ENCODE results near the gene PCSK5.

The PCSK5 gene

DNA sequence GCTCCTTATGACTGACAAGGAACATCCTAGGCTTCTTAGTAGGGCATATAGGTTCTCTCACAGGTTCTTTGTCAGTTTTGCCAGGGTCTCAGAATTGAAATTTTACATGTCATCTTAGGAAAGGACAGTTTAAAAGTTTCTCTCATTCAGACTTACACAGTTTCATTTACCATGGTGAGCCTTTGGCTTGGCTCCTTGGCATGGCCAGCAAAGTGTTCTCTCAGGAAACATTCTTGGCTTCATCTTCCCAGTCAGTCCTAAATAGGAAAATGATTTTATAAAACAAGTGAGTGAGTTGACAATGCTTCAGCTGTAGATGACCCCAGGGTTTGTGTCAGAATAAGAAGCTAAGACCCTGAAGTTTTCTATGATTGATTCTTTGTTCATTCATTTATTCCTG, 191.6 kb downstream of the PCSK5 start:
- no peak for DNase-seq (ENCODE audit: extremely low read depth, insufficient read length)
- TF ChIP-seq, protein P1, sequence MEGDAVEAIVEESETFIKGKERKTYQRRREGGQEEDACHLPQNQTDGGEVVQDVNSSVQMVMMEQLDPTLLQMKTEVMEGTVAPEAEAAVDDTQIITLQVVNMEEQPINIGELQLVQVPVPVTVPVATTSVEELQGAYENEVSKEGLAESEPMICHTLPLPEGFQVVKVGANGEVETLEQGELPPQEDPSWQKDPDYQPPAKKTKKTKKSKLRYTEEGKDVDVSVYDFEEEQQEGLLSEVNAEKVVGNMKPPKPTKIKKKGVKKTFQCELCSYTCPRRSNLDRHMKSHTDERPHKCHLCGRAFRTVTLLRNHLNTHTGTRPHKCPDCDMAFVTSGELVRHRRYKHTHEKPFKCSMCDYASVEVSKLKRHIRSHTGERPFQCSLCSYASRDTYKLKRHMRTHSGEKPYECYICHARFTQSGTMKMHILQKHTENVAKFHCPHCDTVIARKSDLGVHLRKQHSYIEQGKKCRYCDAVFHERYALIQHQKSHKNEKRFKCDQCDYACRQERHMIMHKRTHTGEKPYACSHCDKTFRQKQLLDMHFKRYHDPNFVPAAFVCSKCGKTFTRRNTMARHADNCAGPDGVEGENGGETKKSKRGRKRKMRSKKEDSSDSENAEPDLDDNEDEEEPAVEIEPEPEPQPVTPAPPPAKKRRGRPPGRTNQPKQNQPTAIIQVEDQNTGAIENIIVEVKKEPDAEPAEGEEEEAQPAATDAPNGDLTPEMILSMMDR (IDR thresholded peaks at IDR 0.05; ENCODE audit: insufficient read depth, low read length, poor library complexity, severe bottlenecking), result no peak
- H3K27me3 ChIP-seq (replicated peaks; ENCODE audit: control insufficient read depth, insufficient read depth, low read length), result no peaks in the 10 kb centered on the region
- no peak overlapping the region for H3K4me3 ChIP-seq (replicated peaks; ENCODE audit: low read depth, low read length)
- no peaks in the 10 kb centered on the region for H3K36me3 ChIP-seq (ENCODE audit: control insufficient read depth, insufficient read depth, low read length)

DNA sequence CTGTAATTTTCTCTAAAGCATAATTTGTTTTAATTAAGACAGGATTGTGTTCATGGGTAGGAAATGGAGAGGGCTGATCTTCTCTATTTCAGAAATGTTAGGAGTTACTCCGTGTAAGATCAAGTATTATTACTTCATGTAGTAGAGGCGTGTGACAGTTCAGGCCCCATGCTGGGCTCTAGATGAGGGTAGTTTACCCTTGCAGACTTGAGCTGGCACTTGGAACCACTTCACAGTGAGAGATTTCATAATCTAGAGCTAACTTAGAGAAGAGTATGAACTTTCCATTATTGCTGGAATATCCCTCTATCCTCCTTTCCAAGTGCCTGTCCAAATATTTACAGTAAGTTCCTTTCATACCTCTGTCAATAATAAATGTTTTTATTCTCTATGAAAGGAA, 195.1 kb downstream of the PCSK5 start:
- DNase-seq (ENCODE audit: extremely low read depth, insufficient read length), result no peak
- Histone ChIP-seq H3K4me3 (replicated peaks; ENCODE audit: low read depth, low read length) (no peak overlapping the region), H3K36me3 (ENCODE audit: control insufficient read depth, insufficient read depth, low read length) (no peaks in the 10 kb centered on the region), H3K27me3 (replicated peaks; ENCODE audit: control insufficient read depth, insufficient read depth, low read length) (no peaks in the 10 kb centered on the region)
- TF ChIP-seq, protein P1 (IDR thresholded peaks at IDR 0.05; ENCODE audit: insufficient read depth, low read length, poor library complexity, severe bottlenecking), result no peak

DNA sequence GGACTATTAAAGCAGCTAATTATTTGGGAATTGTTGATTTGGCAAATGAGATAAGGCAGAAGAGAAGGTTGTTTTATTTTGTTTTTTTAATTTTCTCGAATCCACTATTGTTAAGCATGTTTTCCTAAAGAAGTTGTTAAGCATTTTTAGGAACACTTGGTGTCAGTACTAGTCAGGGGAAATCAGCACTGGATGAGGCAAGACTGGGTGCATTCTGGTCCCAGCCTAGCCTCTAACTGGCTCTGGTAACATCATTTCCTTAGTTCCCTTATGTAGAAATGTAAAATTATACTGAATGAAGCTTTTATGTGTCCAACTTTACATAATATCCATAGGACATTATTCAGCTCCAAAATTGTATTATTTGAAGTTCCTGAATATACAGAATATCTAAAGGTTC, 196.1 kb downstream of the PCSK5 start:
- DNase-seq (ENCODE audit: extremely low read depth, insufficient read length), result no peak
- Histone ChIP-seq H3K4me3 (replicated peaks; ENCODE audit: low read depth, low read length) (no peak overlapping the region), H3K36me3 (ENCODE audit: control insufficient read depth, insufficient read depth, low read length) (no peaks in the 10 kb centered on the region), H3K27me3 (replicated peaks; ENCODE audit: control insufficient read depth, insufficient read depth, low read length) (no peaks in the 10 kb centered on the region)
- TF ChIP-seq, protein P1 (IDR thresholded peaks at IDR 0.05; ENCODE audit: insufficient read depth, low read length, poor library complexity, severe bottlenecking), result no peak

DNA sequence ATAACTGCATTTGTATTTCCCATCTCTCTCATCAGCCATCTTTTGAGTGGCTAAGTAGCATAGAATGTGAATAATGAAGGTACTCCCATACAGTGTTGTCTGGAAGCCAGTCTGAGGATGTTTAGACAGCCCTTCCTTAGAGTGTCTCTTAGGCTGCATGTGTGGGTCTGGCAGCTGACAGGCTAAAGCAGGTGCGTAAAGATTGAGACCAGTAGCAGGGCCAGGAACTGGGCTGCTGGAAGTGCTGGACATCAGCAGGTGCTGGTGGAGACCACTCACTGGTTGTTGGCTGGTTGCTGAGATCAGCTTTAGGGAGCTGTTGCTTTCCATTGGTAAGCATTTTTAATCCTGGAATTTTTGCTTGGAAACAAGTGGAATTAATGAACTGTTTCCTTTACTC, 197.5 kb downstream of the PCSK5 start:
- no peaks in the 10 kb centered on the region for H3K36me3 ChIP-seq (ENCODE audit: control insufficient read depth, insufficient read depth, low read length)
- H3K4me3 ChIP-seq (replicated peaks; ENCODE audit: low read depth, low read length), result no peak overlapping the region
- TF ChIP-seq, protein P1 (IDR thresholded peaks at IDR 0.05; ENCODE audit: insufficient read depth, low read length, poor library complexity, severe bottlenecking), result no peak
- DNase-seq (ENCODE audit: extremely low read depth, insufficient read length), result no peak
- H3K27me3 ChIP-seq (replicated peaks; ENCODE audit: control insufficient read depth, insufficient read depth, low read length), result no peaks in the 10 kb centered on the region

DNA sequence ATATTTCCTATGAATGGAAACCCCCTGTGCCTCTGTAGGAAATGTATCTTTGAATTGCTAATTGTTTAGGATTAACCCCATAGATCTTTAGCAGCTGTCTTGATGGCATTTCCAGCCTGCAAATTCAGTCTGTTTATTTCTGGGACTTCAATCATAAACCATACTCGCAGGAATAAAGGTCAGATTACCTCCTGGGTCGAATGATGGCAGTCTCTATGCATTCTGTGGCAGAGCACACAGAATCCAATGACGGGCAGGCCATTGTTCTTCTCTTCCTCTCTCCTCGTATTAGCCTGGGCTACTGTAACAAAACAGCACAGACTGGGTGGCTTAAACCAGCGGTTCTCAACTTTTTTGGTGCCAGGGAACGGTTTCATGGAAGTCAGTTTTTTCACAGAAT, 199.9 kb downstream of the PCSK5 start:
- DNase-seq (ENCODE audit: extremely low read depth, insufficient read length), result no peak
- Histone ChIP-seq H3K4me3 (replicated peaks; ENCODE audit: low read depth, low read length) (no peak overlapping the region), H3K36me3 (ENCODE audit: control insufficient read depth, insufficient read depth, low read length) (no peaks in the 10 kb centered on the region), H3K27me3 (replicated peaks; ENCODE audit: control insufficient read depth, insufficient read depth, low read length) (no peaks in the 10 kb centered on the region)
- TF ChIP-seq, protein P1 (IDR thresholded peaks at IDR 0.05; ENCODE audit: insufficient read depth, low read length, poor library complexity, severe bottlenecking), result no peak

DNA sequence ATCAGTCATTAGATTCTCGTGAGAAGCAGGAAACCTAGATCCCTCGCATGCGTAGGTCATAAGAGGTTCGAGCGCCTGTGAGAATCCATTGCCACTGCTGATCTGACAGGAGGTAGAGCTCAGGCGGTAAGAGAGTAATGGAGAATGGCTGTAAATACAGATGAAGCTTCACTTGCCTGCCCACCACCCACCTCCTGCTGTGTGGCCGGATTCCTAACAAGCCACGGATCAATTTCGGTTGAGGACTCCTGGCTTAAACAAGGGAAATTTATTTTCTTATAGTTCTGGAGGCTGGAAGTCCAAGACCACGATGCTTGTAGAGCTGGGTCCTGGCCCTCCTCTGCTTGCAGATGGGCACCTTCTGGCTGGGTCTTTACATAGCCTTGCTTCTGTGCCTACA, 200.4 kb downstream of the PCSK5 start:
- no peak for DNase-seq (ENCODE audit: extremely low read depth, insufficient read length)
- H3K27me3 ChIP-seq (replicated peaks; ENCODE audit: control insufficient read depth, insufficient read depth, low read length), result no peaks in the 10 kb centered on the region
- TF ChIP-seq, protein P1 (IDR thresholded peaks at IDR 0.05; ENCODE audit: insufficient read depth, low read length, poor library complexity, severe bottlenecking), result no peak
- no peaks in the 10 kb centered on the region for H3K36me3 ChIP-seq (ENCODE audit: control insufficient read depth, insufficient read depth, low read length)
- H3K4me3 ChIP-seq (replicated peaks; ENCODE audit: low read depth, low read length), result no peak overlapping the region

Data from GM06990 (cell line).